GM23338 (cell line): ENCODE data around the gene GKN2.

ENCODE experiments used
- CTCF ChIP-seq, 2 experiments: fragments of 200-600 bp in 1 of 2; sonication (generic) in 1 of 2; conservative IDR thresholded peaks; 2 replicates each; pipeline versions ENCODE4 v1.5.1 to v1.6.1; 2016 to 2017; ENCODE audit warnings: antibody characterized with exemption in 2 of 2, low read depth in 2 of 2, mild to moderate bottlenecking in 2 of 2, moderate library complexity in 1 of 2
- EZH2 ChIP-seq: fragments of 200-600 bp; sonication (generic); IDR thresholded peaks from one replicate; pipeline ENCODE4 v1.8.0; 2017; ENCODE audit warnings: antibody characterized with exemption, mild to moderate bottlenecking, low read depth; ENCODE audit not compliant: unreplicated experiment
- EZH2phosphoT487 ChIP-seq: fragments of 200-600 bp; sonication (generic); IDR thresholded peaks from one replicate; pipeline ENCODE4 v1.8.1; 2018; ENCODE audit warnings: antibody characterized with exemption; ENCODE audit not compliant: unreplicated experiment
- POLR2AphosphoS5 ChIP-seq: IDR thresholded peaks from 2 replicates; pipeline ENCODE4 v1.6.1; 2016; ENCODE audit warnings: antibody characterized with exemption, low read depth
- REST ChIP-seq: IDR thresholded peaks from one replicate; pipeline ENCODE4 v1.6.1; 2018; ENCODE audit warnings: antibody characterized with exemption; ENCODE audit not compliant: unreplicated experiment

GRCh38 chr2:68920481-68921170, 32.1 kb downstream of the GKN2 start:
- TF ChIP-seq REST (no peak), EZH2 (no peak), POLR2AphosphoS5 (no peak), CTCF (conservative IDR thresholded peaks at IDR 0.05; ENCODE audit: low read depth in 2 of 2) (no peak), EZH2phosphoT487 (no peak)
